ENCODE measurements around the gene TUBGCP6. TPM values are rescaled to one million over a fixed set of nuclear protein-coding genes. Genes with fewer than 3 reads are reported as not detected.

Gene TUBGCP6
- total and polyA plus RNA-seq, 10 of the 15 experiments (the other 5 are each of a cell fraction or from before 2014, with no cell fraction given) = 0.74 to 41.4 (median 19.4) TPM

- BruUV-seq (replicated peaks) = no TSS peak
- no peak for ATAC-seq
- RAD21 ChIA-PET (ENCODE audit: unreplicated experiment) = no interaction called here
These were observed 20.8 kb downstream of the TUBGCP6 start for GRCh38 chr22:50224071-50224470.

More at GRCh38 chr22:50224071-50224470, 20.8 kb downstream of the TUBGCP6 start:
- Histone ChIP-seq H4K20me1 (ENCODE audit: control insufficient read depth, insufficient read depth) (no peaks in the 10 kb centered on the region), H2AFZ (ENCODE audit: control insufficient read depth, low read depth, low read length) (no peak overlapping the region), H3K4me3 (no peak overlapping the region), H3K9me3 (replicated peaks; ENCODE audit: control insufficient read depth, insufficient read depth, low read length) (no peaks in the 10 kb centered on the region), H3K9ac (ENCODE audit: control insufficient read depth, insufficient read depth, low read length) (no peak overlapping the region), H3K27ac (ENCODE audit: control insufficient read depth, insufficient read depth) (no peak overlapping the region), H3K4me2 (ENCODE audit: control insufficient read depth, insufficient read depth) (no peak overlapping the region), H3K79me2 (ENCODE audit: control insufficient read depth, insufficient read depth, low read length) (no peaks in the 10 kb centered on the region), H3K27me3 (replicated peaks in 1 of 2; ENCODE audit: control insufficient read depth in 2 of 2, insufficient read depth in 2 of 2, low read length in 1 of 2) (no peaks in the 10 kb centered on the region), H3K4me1 (ENCODE audit: control insufficient read depth, insufficient read depth, low read length) (no peaks in the 10 kb centered on the region), H3K36me3 (ENCODE audit: control insufficient read depth in 2 of 2, insufficient read depth in 2 of 2, low read length in 1 of 2) (peaks cover 9 to 41% of the 10 kb centered on the region in 2 experiments; a peak in 3 of 4 replicates)
- ChIA-PET POLR2A (no interaction called here), CTCF (no interaction called here), SMC1A (ENCODE audit: uncharacterized antibody, unreplicated experiment) (no interaction called here)
- intact Hi-C loops (cut with micrococcal nuclease; ENCODE audit: unreplicated experiment) (no loop called here), in situ Hi-C loops (cut with MboI) (no loop called here)
- no peak for TF ChIP-seq CBX5 (IDR thresholded peaks at IDR 0.05; ENCODE audit: low read depth)
- TF ChIP-seq CUX1 (IDR thresholded peaks at IDR 0.05; ENCODE audit: insufficient replicate concordance, low read depth, low read length) = no peak
- no peak for TF ChIP-seq DPF2 (IDR thresholded peaks at IDR 0.05)
- no peak for TF ChIP-seq ZBED1 (IDR thresholded peaks at IDR 0.05; ENCODE audit: borderline replicate concordance)
- TF ChIP-seq E2F4 (IDR thresholded peaks at IDR 0.05; ENCODE audit: low read depth, low read length) = no peak
- TF ChIP-seq SREBF1 (IDR thresholded peaks at IDR 0.05; ENCODE audit: low read length) = no peak
- TF ChIP-seq BCLAF1 (IDR thresholded peaks at IDR 0.05) = no peak
- TF ChIP-seq EGR1 (IDR thresholded peaks at IDR 0.05; ENCODE audit: borderline replicate concordance in 1 of 2, low read depth in 2 of 2, low read length in 2 of 2) = no peak
- TF ChIP-seq KDM1A (IDR thresholded peaks at IDR 0.05; ENCODE audit: borderline replicate concordance) = no peak
- TF ChIP-seq JUND (IDR thresholded peaks at IDR 0.05; ENCODE audit: low read depth, low read length) = no peak
- no peak for TF ChIP-seq ATF3 (IDR thresholded peaks at IDR 0.05; ENCODE audit: borderline replicate concordance, extremely low read depth, low read depth, low read length)
- no peak for TF ChIP-seq FOXM1 (IDR thresholded peaks at IDR 0.05; ENCODE audit: low read depth, low read length)
- no peak for TF ChIP-seq EZH2 (IDR thresholded peaks at IDR 0.05; ENCODE audit: borderline replicate concordance, control insufficient read depth, low read depth, low read length)
- TF ChIP-seq CBFB (IDR thresholded peaks at IDR 0.05; ENCODE audit: low read depth) = no peak
- WGBS (ENCODE audit: insufficient coverage, insufficient replicate concordance, low lambda C conversion rate, missing lambda C conversion rate) = 95% methylated on average over 16 of the region's 16 CpGs
- FAIRE-seq (no peak), DNase-seq (ENCODE audit: low read depth, low spot score) (no peak)
